A673 (cell line): ENCODE measurements around the gene ISG15.

Experiments
- EZH2 ChIP-seq: fragments of 200-600 bp; sonication (generic); IDR thresholded peaks from 2 replicates; pipeline ENCODE4 v1.6.1; 2017; ENCODE audit warnings: borderline replicate concordance, low read depth, mild to moderate bottlenecking, mixed read lengths, antibody characterized with exemption, low read length; ENCODE audit not compliant: poor library complexity, severe bottlenecking
- TF ChIP-seq, protein P1 (sequence below): fragments of 300-800, 200-600 bp; sonication (generic); conservative IDR thresholded peaks from 2 replicates; pipeline ENCODE4 v1.5.1; 2017; ENCODE audit warnings: low read depth, mild to moderate bottlenecking, antibody characterized with exemption, low read length, moderate library complexity, mixed read lengths

DNA sequence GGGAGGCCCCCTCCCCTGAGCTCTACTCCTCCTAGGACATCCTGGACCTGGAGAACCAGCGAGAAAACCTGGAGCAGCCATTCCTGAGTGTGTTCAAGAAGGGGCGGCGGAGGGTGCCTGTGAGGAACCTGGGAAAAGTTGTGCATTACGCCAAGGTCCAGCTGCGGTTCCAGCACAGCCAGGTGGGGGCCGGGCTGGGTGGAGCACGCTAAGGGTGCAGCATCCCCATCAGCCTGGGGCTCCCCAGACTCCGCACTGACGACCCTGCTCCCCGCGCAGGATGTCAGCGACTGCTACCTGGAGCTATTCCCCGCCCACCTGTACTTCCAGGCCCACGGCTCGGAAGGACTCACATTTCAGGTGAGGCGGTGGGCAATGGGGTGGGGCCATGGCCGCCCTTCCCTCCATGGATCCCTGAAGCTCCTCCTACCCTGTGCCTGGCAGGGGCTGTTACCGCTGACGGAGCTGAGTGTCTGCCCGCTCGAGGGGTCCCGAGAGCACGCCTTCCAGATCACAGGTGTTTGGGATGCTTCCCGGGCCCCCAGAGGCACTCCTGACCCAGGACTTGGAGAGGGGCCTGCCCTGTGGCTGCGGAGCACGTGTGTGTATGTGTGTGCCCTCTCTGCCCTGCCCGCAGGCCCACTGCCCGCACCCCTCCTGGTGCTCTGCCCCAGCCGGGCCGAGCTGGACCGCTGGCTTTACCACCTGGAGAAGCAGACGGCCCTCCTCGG, 42.9 kb upstream of the ISG15 start:
- TF ChIP-seq, protein P1, sequence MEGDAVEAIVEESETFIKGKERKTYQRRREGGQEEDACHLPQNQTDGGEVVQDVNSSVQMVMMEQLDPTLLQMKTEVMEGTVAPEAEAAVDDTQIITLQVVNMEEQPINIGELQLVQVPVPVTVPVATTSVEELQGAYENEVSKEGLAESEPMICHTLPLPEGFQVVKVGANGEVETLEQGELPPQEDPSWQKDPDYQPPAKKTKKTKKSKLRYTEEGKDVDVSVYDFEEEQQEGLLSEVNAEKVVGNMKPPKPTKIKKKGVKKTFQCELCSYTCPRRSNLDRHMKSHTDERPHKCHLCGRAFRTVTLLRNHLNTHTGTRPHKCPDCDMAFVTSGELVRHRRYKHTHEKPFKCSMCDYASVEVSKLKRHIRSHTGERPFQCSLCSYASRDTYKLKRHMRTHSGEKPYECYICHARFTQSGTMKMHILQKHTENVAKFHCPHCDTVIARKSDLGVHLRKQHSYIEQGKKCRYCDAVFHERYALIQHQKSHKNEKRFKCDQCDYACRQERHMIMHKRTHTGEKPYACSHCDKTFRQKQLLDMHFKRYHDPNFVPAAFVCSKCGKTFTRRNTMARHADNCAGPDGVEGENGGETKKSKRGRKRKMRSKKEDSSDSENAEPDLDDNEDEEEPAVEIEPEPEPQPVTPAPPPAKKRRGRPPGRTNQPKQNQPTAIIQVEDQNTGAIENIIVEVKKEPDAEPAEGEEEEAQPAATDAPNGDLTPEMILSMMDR = no peak
- peak; percentile 62 for TF ChIP-seq EZH2
